ENCODE measurements around the gene TCF19. TPM values are rescaled to one million over a fixed set of nuclear protein-coding genes. Genes with fewer than 3 reads are reported as not detected.

The TCF19 gene
- polyA plus RNA-seq, 2 of the 4 experiments (the other 2 are of a cell fraction): 7.4 to 11.2 TPM

GRCh38 chr6:31111712-31112111, 46.7 kb upstream of the TCF19 start:
- Histone ChIP-seq H3K4me3 (no peak overlapping the region), H3K4me1 (peaks cover 16% of the 10 kb centered on the region), H3K9me3 (no peaks in the 10 kb centered on the region), H3K27ac (no peak overlapping the region), H3K4me2 (no peak overlapping the region)
- CTCF ChIA-PET: interaction anchor here (0.7 to 2.4 kb wide), 6 partner anchors 10 to 196 kb away, joined by 3 to 8 read pairs (median 4); no protein-coding TSS in a partner anchor
- WGBS (ENCODE audit: missing lambda C conversion rate): 89% methylated on average over 7 of the region's 13 CpGs
- DNase-seq (ENCODE audit: low read depth in 1 of 2, low spot score in 1 of 2): no peak
- POLR2A ChIA-PET: no interaction called here
- TF ChIP-seq POLR2A (IDR thresholded peaks at IDR 0.05; ENCODE audit: low read length): no peak
- no peak for TF ChIP-seq MAFK (IDR thresholded peaks at IDR 0.05; ENCODE audit: partially characterized antibody)
- no peak for TF ChIP-seq NFE2L2 (conservative IDR thresholded peaks at IDR 0.05; ENCODE audit: low read length)
- TF ChIP-seq EP300 (IDR thresholded peaks at IDR 0.05): no peak
- TF ChIP-seq RNF2 (IDR thresholded peaks at IDR 0.05; ENCODE audit: borderline replicate concordance, low read depth): no peak
- no peak for TF ChIP-seq RARB (CRISPR knock-in tag; IDR thresholded peaks at IDR 0.05)
- TF ChIP-seq POLR2AphosphoS2 (conservative IDR thresholded peaks at IDR 0.05; ENCODE audit: low read length): no peak
- no peak for TF ChIP-seq HDAC2 (IDR thresholded peaks at IDR 0.05)
- no peak for TF ChIP-seq NPAS2 (CRISPR knock-in tag; IDR thresholded peaks at IDR 0.05; ENCODE audit: borderline replicate concordance)
- no peak for TF ChIP-seq HOXB13 (CRISPR knock-in tag; IDR thresholded peaks at IDR 0.05; ENCODE audit: low read depth)
- TF ChIP-seq, protein P1, sequence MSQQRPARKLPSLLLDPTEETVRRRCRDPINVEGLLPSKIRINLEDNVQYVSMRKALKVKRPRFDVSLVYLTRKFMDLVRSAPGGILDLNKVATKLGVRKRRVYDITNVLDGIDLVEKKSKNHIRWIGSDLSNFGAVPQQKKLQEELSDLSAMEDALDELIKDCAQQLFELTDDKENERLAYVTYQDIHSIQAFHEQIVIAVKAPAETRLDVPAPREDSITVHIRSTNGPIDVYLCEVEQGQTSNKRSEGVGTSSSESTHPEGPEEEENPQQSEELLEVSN (IDR thresholded peaks at IDR 0.05; ENCODE audit: borderline replicate concordance, low read depth): no peak
- TF ChIP-seq, protein P2, sequence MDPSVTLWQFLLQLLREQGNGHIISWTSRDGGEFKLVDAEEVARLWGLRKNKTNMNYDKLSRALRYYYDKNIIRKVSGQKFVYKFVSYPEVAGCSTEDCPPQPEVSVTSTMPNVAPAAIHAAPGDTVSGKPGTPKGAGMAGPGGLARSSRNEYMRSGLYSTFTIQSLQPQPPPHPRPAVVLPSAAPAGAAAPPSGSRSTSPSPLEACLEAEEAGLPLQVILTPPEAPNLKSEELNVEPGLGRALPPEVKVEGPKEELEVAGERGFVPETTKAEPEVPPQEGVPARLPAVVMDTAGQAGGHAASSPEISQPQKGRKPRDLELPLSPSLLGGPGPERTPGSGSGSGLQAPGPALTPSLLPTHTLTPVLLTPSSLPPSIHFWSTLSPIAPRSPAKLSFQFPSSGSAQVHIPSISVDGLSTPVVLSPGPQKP (IDR thresholded peaks at IDR 0.05; ENCODE audit: low read depth, low read length): no peak
- no peak for TF ChIP-seq EHMT2 (IDR thresholded peaks at IDR 0.05; ENCODE audit: low read depth)
- no peak for TF ChIP-seq FOXS1 (CRISPR knock-in tag; IDR thresholded peaks at IDR 0.05)
- TF ChIP-seq CHD2 (IDR thresholded peaks at IDR 0.05; ENCODE audit: low read length, partially characterized antibody): no peak
- TF ChIP-seq MYC (IDR thresholded peaks at IDR 0.05; ENCODE audit: borderline replicate concordance, low read length): no peak
- TF ChIP-seq MAZ (IDR thresholded peaks at IDR 0.05; ENCODE audit: borderline replicate concordance, low read depth, low read length): no peak
- TF ChIP-seq, protein P3, sequence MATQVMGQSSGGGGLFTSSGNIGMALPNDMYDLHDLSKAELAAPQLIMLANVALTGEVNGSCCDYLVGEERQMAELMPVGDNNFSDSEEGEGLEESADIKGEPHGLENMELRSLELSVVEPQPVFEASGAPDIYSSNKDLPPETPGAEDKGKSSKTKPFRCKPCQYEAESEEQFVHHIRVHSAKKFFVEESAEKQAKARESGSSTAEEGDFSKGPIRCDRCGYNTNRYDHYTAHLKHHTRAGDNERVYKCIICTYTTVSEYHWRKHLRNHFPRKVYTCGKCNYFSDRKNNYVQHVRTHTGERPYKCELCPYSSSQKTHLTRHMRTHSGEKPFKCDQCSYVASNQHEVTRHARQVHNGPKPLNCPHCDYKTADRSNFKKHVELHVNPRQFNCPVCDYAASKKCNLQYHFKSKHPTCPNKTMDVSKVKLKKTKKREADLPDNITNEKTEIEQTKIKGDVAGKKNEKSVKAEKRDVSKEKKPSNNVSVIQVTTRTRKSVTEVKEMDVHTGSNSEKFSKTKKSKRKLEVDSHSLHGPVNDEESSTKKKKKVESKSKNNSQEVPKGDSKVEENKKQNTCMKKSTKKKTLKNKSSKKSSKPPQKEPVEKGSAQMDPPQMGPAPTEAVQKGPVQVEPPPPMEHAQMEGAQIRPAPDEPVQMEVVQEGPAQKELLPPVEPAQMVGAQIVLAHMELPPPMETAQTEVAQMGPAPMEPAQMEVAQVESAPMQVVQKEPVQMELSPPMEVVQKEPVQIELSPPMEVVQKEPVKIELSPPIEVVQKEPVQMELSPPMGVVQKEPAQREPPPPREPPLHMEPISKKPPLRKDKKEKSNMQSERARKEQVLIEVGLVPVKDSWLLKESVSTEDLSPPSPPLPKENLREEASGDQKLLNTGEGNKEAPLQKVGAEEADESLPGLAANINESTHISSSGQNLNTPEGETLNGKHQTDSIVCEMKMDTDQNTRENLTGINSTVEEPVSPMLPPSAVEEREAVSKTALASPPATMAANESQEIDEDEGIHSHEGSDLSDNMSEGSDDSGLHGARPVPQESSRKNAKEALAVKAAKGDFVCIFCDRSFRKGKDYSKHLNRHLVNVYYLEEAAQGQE (IDR thresholded peaks at IDR 0.05): no peak
- FAIRE-seq: no peak
- ATAC-seq: no peak

- H3K4me1 ChIP-seq: peaks cover 16% of the 10 kb centered on the region
- H3K4me2 ChIP-seq: no peak within 1 kb of the TSS
- WGBS (ENCODE audit: missing lambda C conversion rate): 100% methylated on average over 5 of the region's 5 CpGs
- no peak for DNase-seq (ENCODE audit: low read depth in 1 of 2, low spot score in 1 of 2)
- FAIRE-seq: no peak
- H3K27ac ChIP-seq: peak within 1 kb of the TSS in 1 of 2 experiments; percentile 93; a peak in 2 of 6 replicates
- no peak within 1 kb of the TSS for H3K4me3 ChIP-seq
- CTCF ChIA-PET: interaction anchor here (0.7 to 2.4 kb wide), 4 partner anchors 10 to 25 kb away, joined by 3 to 8 read pairs (median 4); no protein-coding TSS in a partner anchor
- TF ChIP-seq EHMT2 (IDR thresholded peaks at IDR 0.05; ENCODE audit: low read depth) (no peak), TFCP2L1 (CRISPR knock-in tag; IDR thresholded peaks at IDR 0.05) (no peak), JUNB (IDR thresholded peaks at IDR 0.05) (no peak), FOSB (CRISPR knock-in tag; IDR thresholded peaks at IDR 0.05) (no peak), BHLHE40 (IDR thresholded peaks at IDR 0.05; ENCODE audit: low read depth, low read length) (no peak), KDM1A (IDR thresholded peaks at IDR 0.05; ENCODE audit: low read depth) (no peak), ZFP36 (IDR thresholded peaks at IDR 0.05; ENCODE audit: borderline replicate concordance, partially characterized antibody) (no peak), MYC (IDR thresholded peaks at IDR 0.05; ENCODE audit: borderline replicate concordance, low read length) (no peak)
- TF ChIP-seq, protein P4, sequence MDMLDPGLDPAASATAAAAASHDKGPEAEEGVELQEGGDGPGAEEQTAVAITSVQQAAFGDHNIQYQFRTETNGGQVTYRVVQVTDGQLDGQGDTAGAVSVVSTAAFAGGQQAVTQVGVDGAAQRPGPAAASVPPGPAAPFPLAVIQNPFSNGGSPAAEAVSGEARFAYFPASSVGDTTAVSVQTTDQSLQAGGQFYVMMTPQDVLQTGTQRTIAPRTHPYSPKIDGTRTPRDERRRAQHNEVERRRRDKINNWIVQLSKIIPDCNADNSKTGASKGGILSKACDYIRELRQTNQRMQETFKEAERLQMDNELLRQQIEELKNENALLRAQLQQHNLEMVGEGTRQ (IDR thresholded peaks at IDR 0.05): no peak
- TF ChIP-seq, protein P2 (IDR thresholded peaks at IDR 0.05; ENCODE audit: low read depth, low read length): no peak
- TF ChIP-seq, protein P5, sequence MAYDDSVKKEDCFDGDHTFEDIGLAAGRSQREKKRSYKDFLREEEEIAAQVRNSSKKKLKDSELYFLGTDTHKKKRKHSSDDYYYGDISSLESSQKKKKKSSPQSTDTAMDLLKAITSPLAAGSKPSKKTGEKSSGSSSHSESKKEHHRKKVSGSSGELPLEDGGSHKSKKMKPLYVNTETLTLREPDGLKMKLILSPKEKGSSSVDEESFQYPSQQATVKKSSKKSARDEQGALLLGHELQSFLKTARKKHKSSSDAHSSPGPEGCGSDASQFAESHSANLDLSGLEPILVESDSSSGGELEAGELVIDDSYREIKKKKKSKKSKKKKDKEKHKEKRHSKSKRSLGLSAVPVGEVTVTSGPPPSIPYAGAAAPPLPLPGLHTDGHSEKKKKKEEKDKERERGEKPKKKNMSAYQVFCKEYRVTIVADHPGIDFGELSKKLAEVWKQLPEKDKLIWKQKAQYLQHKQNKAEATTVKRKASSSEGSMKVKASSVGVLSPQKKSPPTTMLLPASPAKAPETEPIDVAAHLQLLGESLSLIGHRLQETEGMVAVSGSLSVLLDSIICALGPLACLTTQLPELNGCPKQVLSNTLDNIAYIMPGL (CRISPR knock-in tag; IDR thresholded peaks at IDR 0.05; ENCODE audit: borderline replicate concordance): no peak
- TF ChIP-seq, protein P6, sequence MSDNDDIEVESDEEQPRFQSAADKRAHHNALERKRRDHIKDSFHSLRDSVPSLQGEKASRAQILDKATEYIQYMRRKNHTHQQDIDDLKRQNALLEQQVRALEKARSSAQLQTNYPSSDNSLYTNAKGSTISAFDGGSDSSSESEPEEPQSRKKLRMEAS (IDR thresholded peaks at IDR 0.05): no peak
- no peak for ATAC-seq
- POLR2A ChIA-PET: no interaction called here
- no peaks in the 10 kb centered on the region for H3K9me3 ChIP-seq
Measured at GRCh38 chr6:31112478-31112877, 45.9 kb upstream of the TCF19 start, which contains the start of gene C6orf15. Gene C6orf15, minus strand, starts transcription at chr6:31112575. Its CDS starts 20 bp downstream, at chr6:31112555.

All from A549 (cell line).